H1 (cell line): ENCODE data around the gene NCAM1. TPM values are rescaled to one million over a fixed set of nuclear protein-coding genes. Genes with fewer than 3 reads are reported as not detected.

ENCODE experiments used
- CTCF ChIA-PET: fragments of 300-600 bp; sonication (Branson Sonifier 250); formaldehyde crosslinking; loops from one replicate; lab custom pipeline; 2021; ENCODE audit not compliant: partially characterized antibody; lab: Charles Lee
- POLR2A ChIA-PET: fragments of 300-600 bp; sonication (Branson Sonifier 250); formaldehyde crosslinking; loops from one replicate; lab custom pipeline; 2021; ENCODE audit warnings: inconsistent platforms; ENCODE audit not compliant: partially characterized antibody; lab: Charles Lee
- DNase-seq, 2 experiments: peaks; one replicate each; pipeline versions ENCODE4 v3.0.0 to v3.0.0-alpha.2; 2010 to 2022; ENCODE audit warnings: low spot score in 2 of 2, low read depth in 1 of 2, mixed read lengths in 1 of 2
- FAIRE-seq: peaks from 2 replicates; lab custom pipeline; 2011; peaks lifted over from hg19 to GRCh38; lab: Jason Lieb, UNC
- H2AFZ ChIP-seq: 2 replicates; pipeline ENCODE4 v1.8.1; 2012; ENCODE audit warnings: low read length, inconsistent platforms
- H2AK5ac ChIP-seq: 2 replicates; pipeline ENCODE4 v1.6.1; 2013; ENCODE audit warnings: low read depth, low read length
- H2BK120ac ChIP-seq: replicated peaks from 2 replicates; pipeline ENCODE3; 2013; ENCODE audit warnings: low read depth, low read length, inconsistent platforms
- H2BK12ac ChIP-seq: 2 replicates; pipeline ENCODE4 v1.6.1; 2013; ENCODE audit warnings: low read depth, low read length
- H2BK15ac ChIP-seq: 2 replicates; pipeline ENCODE4 v1.6.1; 2013; ENCODE audit warnings: low read length
- H2BK20ac ChIP-seq: 2 replicates; pipeline ENCODE4 v1.6.1; 2013; ENCODE audit warnings: low read length
- H2BK5ac ChIP-seq: 2 replicates; pipeline ENCODE4 v1.6.1; 2013; ENCODE audit warnings: low read depth, low read length
- H3K14ac ChIP-seq: 2 replicates; pipeline ENCODE4 v1.6.1; 2013; ENCODE audit warnings: inconsistent platforms; ENCODE audit not compliant: insufficient read length
- H3K18ac ChIP-seq: 2 replicates; pipeline ENCODE4 v1.6.1; 2013; ENCODE audit warnings: low read length; ENCODE audit errors: extremely low read depth
- H3K23ac ChIP-seq: 2 replicates; pipeline ENCODE4 v1.6.1; 2013; ENCODE audit warnings: inconsistent platforms; ENCODE audit not compliant: insufficient read length
- H3K23me2 ChIP-seq: 2 replicates; pipeline ENCODE4 v1.6.1; 2013; ENCODE audit warnings: low read depth, low read length
- H3K27ac ChIP-seq: 2 replicates; pipeline ENCODE4 v1.6.1; 2011; ENCODE audit warnings: low read depth, low read length, inconsistent platforms
- H3K27me3 ChIP-seq, 4 experiments: replicated peaks in 1 of 4; 1 replicate in 1 of 4; 2 replicates in 3 of 4; pipeline versions ENCODE4 v1.6.1 to v1.8.1; 2011 to 2013; ENCODE audit warnings: low read length in 3 of 4, mild to moderate bottlenecking in 3 of 4, inconsistent platforms in 2 of 4, mixed read lengths in 2 of 4, moderate library complexity in 1 of 4; ENCODE audit not compliant: control insufficient read depth in 3 of 4, insufficient read depth in 3 of 4; ENCODE audit errors: extremely low read depth in 1 of 4
- H3K36me3 ChIP-seq, 4 experiments: 2 replicates each; pipeline versions ENCODE4 v1.6.1 to v1.8.1; 2011 to 2013; ENCODE audit warnings: mild to moderate bottlenecking in 4 of 4, low read length in 3 of 4, moderate library complexity in 2 of 4, control low read depth in 1 of 4, inconsistent platforms in 1 of 4; ENCODE audit not compliant: insufficient read depth in 4 of 4, control insufficient read depth in 2 of 4
- H3K4ac ChIP-seq: replicated peaks from 2 replicates; pipeline ENCODE3; 2013; ENCODE audit warnings: low read length, low read depth, mixed read lengths, inconsistent platforms; ENCODE audit not compliant: insufficient read length
- H3K4me1 ChIP-seq, 4 experiments: replicated peaks in 1 of 4; 1 replicate in 1 of 4; 2 replicates in 3 of 4; pipeline versions ENCODE4 v1.6.1 to v1.8.1; 2011 to 2013; ENCODE audit warnings: low read length in 3 of 4, inconsistent platforms in 2 of 4, mixed read lengths in 1 of 4; ENCODE audit not compliant: insufficient read depth in 4 of 4, control insufficient read depth in 3 of 4
- H3K4me2 ChIP-seq, 2 experiments: 2 replicates each; pipeline versions ENCODE4 v1.6.1 to v1.8.1; 2011 to 2013; ENCODE audit warnings: low read depth in 2 of 2, low read length in 2 of 2, control low read depth in 1 of 2, inconsistent platforms in 1 of 2, mild to moderate bottlenecking in 1 of 2; ENCODE audit not compliant: insufficient read depth in 1 of 2
- H3K4me3 ChIP-seq, 4 experiments: fragments of 200-600, 300-600 bp in 1 of 4; sonication (generic), shearing (Covaris generic), sonication (Bioruptor Twin) in 1 of 4; 2 replicates each; pipeline versions ENCODE4 v1.5.1 to v1.8.1; 2011 to 2016; ENCODE audit warnings: low read length in 4 of 4, low read depth in 3 of 4, control low read depth in 2 of 4, inconsistent platforms in 2 of 4, mild to moderate bottlenecking in 2 of 4, mixed read lengths in 1 of 4, moderate library complexity in 1 of 4; ENCODE audit not compliant: insufficient read depth in 2 of 4; ENCODE audit errors: extremely low read depth in 1 of 4
- H3K56ac ChIP-seq: replicated peaks from 2 replicates; pipeline ENCODE3; 2013; ENCODE audit warnings: low read depth, mild to moderate bottlenecking, mixed read lengths, low read length, inconsistent platforms; ENCODE audit not compliant: insufficient read length
- H3K79me1 ChIP-seq: 2 replicates; pipeline ENCODE4 v1.6.1; 2013; ENCODE audit warnings: low read depth, low read length, control low read depth
- H3K79me2 ChIP-seq, 2 experiments: 2 replicates each; pipeline versions ENCODE4 v1.6.1 to v1.8.1; 2012 to 2013; ENCODE audit warnings: low read length in 2 of 2, mild to moderate bottlenecking in 2 of 2, inconsistent platforms in 1 of 2; ENCODE audit not compliant: insufficient read depth in 2 of 2, control insufficient read depth in 1 of 2
- H3K9ac ChIP-seq, 4 experiments: replicated peaks in 1 of 4; 1 replicate in 1 of 4; 2 replicates in 3 of 4; pipeline versions ENCODE4 v1.6.1 to v1.8.1; 2011 to 2013; ENCODE audit warnings: low read depth in 3 of 4, low read length in 3 of 4, control low read depth in 2 of 4, mild to moderate bottlenecking in 2 of 4, moderate library complexity in 2 of 4, inconsistent platforms in 1 of 4; ENCODE audit errors: extremely low read depth in 1 of 4
- H3K9me3 ChIP-seq, 2 experiments: 2 replicates each; pipeline versions ENCODE4 v1.6.1 to v1.8.1; 2012 to 2013; ENCODE audit warnings: mild to moderate bottlenecking in 2 of 2, moderate library complexity in 2 of 2, control low read depth in 1 of 2, inconsistent platforms in 1 of 2, low read depth in 1 of 2, low read length in 1 of 2, mixed read lengths in 1 of 2; ENCODE audit not compliant: insufficient read depth in 2 of 2
- H4K20me1 ChIP-seq, 2 experiments: replicated peaks in 1 of 2; 2 replicates each; pipeline versions ENCODE3 to v1.8.1; 2011 to 2013; ENCODE audit warnings: inconsistent platforms in 2 of 2, low read length in 2 of 2, mild to moderate bottlenecking in 1 of 2; ENCODE audit not compliant: insufficient read depth in 2 of 2, control insufficient read depth in 1 of 2
- H4K5ac ChIP-seq: 2 replicates; pipeline ENCODE4 v1.6.1; 2013; ENCODE audit warnings: low read length, low read depth, mixed read lengths, inconsistent platforms; ENCODE audit not compliant: insufficient read length
- H4K8ac ChIP-seq: 2 replicates; pipeline ENCODE4 v1.8.0; 2013; ENCODE audit warnings: mild to moderate bottlenecking, moderate library complexity, low read length, inconsistent platforms; ENCODE audit not compliant: insufficient read depth; ENCODE audit errors: extremely low read depth
- H4K91ac ChIP-seq: replicated peaks from 2 replicates; pipeline ENCODE3; 2013; ENCODE audit warnings: low read length, mixed read lengths, inconsistent platforms; ENCODE audit not compliant: insufficient read length
- CHD1 ChIP-seq: IDR thresholded peaks from 2 replicates; pipeline ENCODE4 v1.6.1; 2012; ENCODE audit warnings: low read depth, low read length, improper control_type of control experiment
- CTBP2 ChIP-seq: IDR thresholded peaks from 2 replicates; pipeline ENCODE4 v1.7.0; 2011; ENCODE audit warnings: borderline replicate concordance, mild to moderate bottlenecking, moderate library complexity, mixed read lengths, low read length; ENCODE audit not compliant: insufficient read depth, insufficient read length
- EGR1 ChIP-seq: IDR thresholded peaks from 2 replicates; pipeline ENCODE4 v1.6.1; 2011; ENCODE audit warnings: low read depth, low read length, borderline replicate concordance
- EP300 ChIP-seq, 2 experiments: IDR thresholded peaks; 1 replicate in 1 of 2; 2 replicates in 1 of 2; pipeline ENCODE4 v1.6.1; 2011 to 2012; ENCODE audit warnings: low read depth in 2 of 2, low read length in 2 of 2, mild to moderate bottlenecking in 2 of 2, borderline replicate concordance in 1 of 2, inconsistent platforms in 1 of 2, moderate library complexity in 1 of 2
- HDAC2 ChIP-seq, 2 experiments: fragments of 300-600 bp in 1 of 2; sonication (generic) in 1 of 2; IDR thresholded peaks; 2 replicates each; pipeline ENCODE4 v1.6.1; 2011 to 2012; ENCODE audit warnings: low read depth in 2 of 2, low read length in 2 of 2, mild to moderate bottlenecking in 2 of 2, moderate library complexity in 2 of 2, borderline replicate concordance in 1 of 2, inconsistent platforms in 1 of 2
- JUN ChIP-seq: IDR thresholded peaks from 2 replicates; pipeline ENCODE4 v1.6.1; 2011; ENCODE audit warnings: low read depth, mild to moderate bottlenecking, improper control_type of control experiment, low read length
- MAX ChIP-seq: IDR thresholded peaks from 2 replicates; pipeline ENCODE4 v1.6.1; 2012; ENCODE audit warnings: inconsistent platforms
- SIRT6 ChIP-seq: IDR thresholded peaks from one replicate; pipeline ENCODE4 v1.7.1; 2012; ENCODE audit warnings: low read length, inconsistent platforms
- TAF7 ChIP-seq: optimal IDR thresholded peaks from 2 replicates; pipeline ENCODE3; 2011; ENCODE audit warnings: low read depth, mild to moderate bottlenecking, inconsistent platforms, low read length, moderate library complexity, borderline replicate concordance
- polyA plus RNA-seq, 7 experiments: library from polyadenylated mRNA; depleted of rRNA in 3 of 7; stranded (reverse) in 5 of 7; unstranded in 2 of 7; fragments of >200 nt in 5 of 7; fragments of 200-250 nt in 2 of 7; gene quantifications; 1 replicate in 5 of 7; 2 replicates in 1 of 7; 4 replicates in 1 of 7; pipeline versions ENCODE4 v1.2.1 to v1.2.3, GENCODE V29; 2011 to 2013; ENCODE audit warnings: missing spikeins in 2 of 7, mixed read lengths in 2 of 7
- total RNA-seq: library from RNA; stranded (reverse); fragmentation: NEBNext Ultra II Directional; extraction: Animal tissue kit (Norgen Biotek cat#: 25700); gene quantifications from 2 replicates; pipeline ENCODE4 v1.2.1, GENCODE V29; 2021

NCAM1 gene
- total and polyA plus RNA-seq, 2 of the 8 experiments (the other 6 are each of a cell fraction or from before 2014, with no cell fraction given) = 3.1 to 4.3 TPM

- H3K18ac ChIP-seq = no peak overlapping the region
- no peaks in the 10 kb centered on the region; the same call in 1 of the 2 replicates for H3K23me2 ChIP-seq
- no peak overlapping the region for H3K14ac ChIP-seq
- ChIA-PET CTCF (no interaction called here), POLR2A (no interaction called here)
- H4K5ac ChIP-seq = no peak overlapping the region
- no peaks in the 10 kb centered on the region for H3K4me1 ChIP-seq
- H3K4me2 ChIP-seq = no peak overlapping the region
- no peak overlapping the region for H2AFZ ChIP-seq
- no peaks in the 10 kb centered on the region for H3K9me3 ChIP-seq
- H3K23ac ChIP-seq = no peak overlapping the region
- H4K20me1 ChIP-seq = no peaks in the 10 kb centered on the region
- H3K56ac ChIP-seq = no peak overlapping the region
- DNase-seq (no peak), FAIRE-seq (no peak)
- no peak overlapping the region for H4K8ac ChIP-seq
- H3K79me1 ChIP-seq = no peaks in the 10 kb centered on the region
- H3K4ac ChIP-seq = no peak overlapping the region
- no peak overlapping the region for H2BK120ac ChIP-seq
- no peaks in the 10 kb centered on the region for H3K79me2 ChIP-seq
- H3K27me3 ChIP-seq = no peaks in the 10 kb centered on the region; a peak in 1 of 7 replicates
- no peak overlapping the region for H2BK12ac ChIP-seq
- no peak overlapping the region for H2AK5ac ChIP-seq
- no peak overlapping the region for H2BK5ac ChIP-seq
- no peak overlapping the region for H4K91ac ChIP-seq
- no peak overlapping the region for H2BK15ac ChIP-seq
- no peaks in the 10 kb centered on the region for H3K36me3 ChIP-seq
- no peak overlapping the region for H3K9ac ChIP-seq
- no peak overlapping the region for H3K27ac ChIP-seq
- no peak for TF ChIP-seq EP300 (IDR thresholded peaks at IDR 0.05; ENCODE audit: borderline replicate concordance in 1 of 2, low read depth in 2 of 2, low read length in 2 of 2)
- TF ChIP-seq TAF7 = no peak
- TF ChIP-seq CHD1 = no peak
- TF ChIP-seq CTBP2 = no peak
- TF ChIP-seq EGR1 = no peak
- TF ChIP-seq MAX = no peak
- TF ChIP-seq SIRT6 = no peak
- TF ChIP-seq JUN = no peak
- no peak for TF ChIP-seq HDAC2 (IDR thresholded peaks at IDR 0.05; ENCODE audit: borderline replicate concordance in 1 of 2, low read depth in 2 of 2, low read length in 2 of 2)
- H3K4me3 ChIP-seq = no peak overlapping the region
- H2BK20ac ChIP-seq = no peak overlapping the region
Measured at GRCh38 chr11:113152500-113152899, 191.3 kb downstream of the NCAM1 start.
